Measurements from ENCODE around the gene GIPC3. TPM values are rescaled to one million over a fixed set of nuclear protein-coding genes. Genes with fewer than 3 reads are reported as not detected.
A peak's percentile ranks its signal among the peaks of the same experiment; 100 is the strongest.
"Not testable (repeated sequence)": the region's sequence is repeated elsewhere in the genome, so short reads cannot be mapped to it uniquely, and the experiment has no call there.

The GIPC3 gene
- polyA plus RNA-seq, 1 donor from 2014 or later: not detected

DNA sequence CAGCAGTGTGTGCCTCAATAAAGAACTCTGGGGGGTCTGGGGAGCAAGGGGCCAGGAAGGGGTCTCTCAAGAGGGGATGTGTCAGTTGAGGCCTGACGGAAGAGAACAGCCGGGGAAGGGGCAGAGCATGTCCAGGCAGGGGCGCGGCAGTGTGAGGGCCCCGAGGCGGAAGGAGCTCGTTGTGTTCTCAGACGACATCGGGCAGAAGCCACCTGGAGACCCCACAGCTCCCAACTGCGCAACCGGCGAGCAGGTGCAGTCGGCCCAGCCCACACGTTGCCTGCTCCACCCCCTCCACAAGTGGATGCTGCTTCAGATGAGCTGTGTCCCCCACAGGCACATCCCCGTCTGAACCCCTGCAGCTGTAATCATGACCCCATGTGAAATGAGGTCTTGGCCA is 36.4 kb downstream of the GIPC3 start:
- Mint-ChIP-seq H3K27me3 (peaks cover 2% of the 10 kb centered on the region), H3K4me1 (peaks cover 12 to 20% (median 15%) of the 10 kb centered on the region in 3 donors), H3K36me3 (no peaks in the 10 kb centered on the region), H3K9me3 (no peaks in the 10 kb centered on the region), H3K4me3 (no peak overlapping the region), H3K27ac (peak overlapping the region in 1 of 3 donors; percentile 59)

DNA sequence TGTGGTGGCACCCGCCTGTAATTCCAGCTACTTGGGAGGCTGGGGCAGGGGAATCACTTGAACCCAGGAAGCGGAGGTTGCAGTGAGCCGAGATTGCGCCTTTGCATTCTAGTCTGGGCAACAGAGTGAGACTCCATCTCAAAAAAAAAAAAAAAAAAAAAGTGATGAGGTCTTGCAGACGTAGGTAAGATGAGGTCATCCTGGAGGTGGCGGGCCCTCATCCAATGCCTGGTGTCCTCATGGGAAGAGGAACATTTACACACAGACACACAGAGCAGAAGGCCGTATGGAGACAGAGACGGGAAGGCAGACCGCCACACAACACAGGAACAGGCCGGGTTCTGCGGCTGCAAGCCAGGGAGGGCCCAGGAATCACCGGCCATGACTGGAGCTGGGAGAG is 36.9 kb downstream of the GIPC3 start:
- no peaks in the 10 kb centered on the region for H3K36me3 Mint-ChIP-seq
- peaks cover 17 to 23% (median 19%) of the 10 kb centered on the region in 3 donors for H3K4me1 Mint-ChIP-seq
- H3K9me3 Mint-ChIP-seq: no peaks in the 10 kb centered on the region
- peak overlapping the region in 2 of 4 donors; percentile 43 to 82 for H3K4me3 Mint-ChIP-seq
- H3K27me3 Mint-ChIP-seq: peaks cover 2% of the 10 kb centered on the region
- peak overlapping the region in 1 of 3 donors; percentile 71 for H3K27ac Mint-ChIP-seq

DNA sequence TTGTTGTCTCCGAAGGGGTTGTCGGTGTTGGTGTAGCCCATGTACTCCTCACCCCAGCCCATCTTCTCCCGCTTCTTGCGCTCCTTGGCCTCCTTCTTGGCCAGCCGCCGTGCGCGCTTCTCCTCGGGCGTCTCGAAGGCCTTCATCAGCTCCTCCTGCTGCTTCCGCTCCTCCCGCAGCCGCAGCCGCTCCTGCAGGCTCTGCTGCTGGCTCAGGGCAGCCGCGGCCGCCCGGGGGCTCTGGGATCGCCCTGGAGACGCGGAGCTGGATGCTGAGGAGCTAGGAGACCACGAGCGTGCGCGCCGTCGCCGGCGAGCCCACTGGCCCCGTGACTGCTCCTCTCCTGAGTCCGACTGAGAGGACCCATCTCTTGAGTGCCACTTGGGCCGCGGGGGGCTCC is 38.4 kb downstream of the GIPC3 start:
- H3K4me3 Mint-ChIP-seq: peak overlapping the region in 1 of 4 donors; percentile 85
- no peak overlapping the region for H3K27ac Mint-ChIP-seq

DNA sequence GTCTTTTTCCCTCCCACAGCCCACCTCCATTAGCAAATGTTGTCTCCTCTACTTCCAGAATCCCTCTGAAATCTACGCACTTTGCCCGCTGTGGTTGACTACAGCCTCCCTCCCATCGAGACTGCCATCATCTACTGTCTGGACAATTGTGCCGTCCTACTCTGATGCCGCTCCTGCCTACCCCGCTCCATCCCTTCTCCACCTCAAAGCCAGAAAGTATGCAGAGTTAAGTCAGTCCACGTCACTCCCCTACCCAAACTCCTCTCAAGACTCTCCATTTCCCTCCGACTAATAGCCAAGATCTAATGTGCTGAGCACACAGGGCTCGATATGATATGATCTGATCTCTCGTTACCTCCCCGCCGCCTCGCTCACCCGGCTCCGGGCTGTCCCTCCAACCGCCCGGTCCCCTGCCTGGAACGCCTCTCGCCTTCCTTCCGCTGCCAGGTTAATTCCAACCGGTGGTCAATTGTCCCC is 40.8 kb downstream of the GIPC3 start:
- Mint-ChIP-seq H3K27me3 (peaks cover 2% of the 10 kb centered on the region), H3K27ac (peak overlapping the region; percentile 89 to 100 (median 98)), H3K4me1 (peaks cover 17 to 22% (median 17%) of the 10 kb centered on the region in 3 donors), H3K4me3 (peak overlapping the region; percentile 85 to 100 (median 98)), H3K9me3 (no peaks in the 10 kb centered on the region), H3K36me3 (no peaks in the 10 kb centered on the region)

More for the DNA sequence above, 38.4 kb downstream of the GIPC3 start:
- H3K36me3 Mint-ChIP-seq: no peaks in the 10 kb centered on the region
- no peaks in the 10 kb centered on the region for H3K9me3 Mint-ChIP-seq
- H3K27me3 Mint-ChIP-seq: peaks cover 2% of the 10 kb centered on the region
- peaks cover 17 to 22% (median 17%) of the 10 kb centered on the region in 3 donors for H3K4me1 Mint-ChIP-seq

DNA sequence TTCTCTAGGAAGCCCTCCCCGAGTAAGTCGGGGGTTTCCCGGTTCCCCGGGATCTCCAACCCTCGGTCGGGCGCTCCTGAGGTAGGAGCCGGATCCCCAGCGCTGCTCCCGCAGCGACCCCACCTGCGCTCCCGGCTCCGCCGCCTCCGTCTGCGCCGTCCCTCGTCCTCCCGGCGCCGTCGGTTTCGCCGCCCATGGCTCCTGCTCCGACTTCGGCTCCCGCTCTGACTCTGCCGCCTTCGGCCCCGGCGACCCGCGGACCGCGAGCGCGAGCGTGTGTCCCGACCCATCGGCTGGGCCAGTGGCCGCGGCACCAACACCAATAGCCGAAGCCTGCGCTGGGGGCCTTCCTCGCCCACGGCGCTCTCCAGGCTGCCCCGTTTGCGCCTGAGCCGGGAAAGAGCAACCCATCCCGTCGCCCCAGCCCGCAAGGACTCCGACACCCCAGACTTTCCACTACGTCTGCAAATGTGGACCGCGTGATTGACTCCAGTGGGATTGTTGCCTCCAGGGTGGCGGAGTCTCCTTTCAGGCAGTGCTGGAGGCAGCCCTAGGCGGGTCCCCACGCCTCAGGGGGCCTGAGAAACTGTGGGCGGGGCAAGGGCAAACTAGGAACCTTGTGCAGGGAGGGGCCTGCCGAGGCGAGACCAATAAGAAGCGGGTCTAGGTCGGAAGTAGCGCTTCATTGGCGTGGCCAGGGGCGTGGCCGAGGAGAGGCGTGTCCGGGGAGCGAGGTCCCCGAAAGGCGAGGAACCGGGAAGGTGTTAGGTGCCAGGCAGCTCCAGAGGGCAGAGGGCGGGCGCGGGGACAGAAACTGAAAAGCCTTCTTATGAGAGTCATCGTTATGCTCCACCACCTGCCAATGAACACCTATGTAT is 41.4 kb downstream of the GIPC3 start, which contains the start of gene CACTIN:
Gene CACTIN (minus strand): TSS at position 318 of the 878 bp plus-strand sequence. CDS start 28 bp downstream, at position 290.
- H3K4me1 Mint-ChIP-seq: peaks cover 17 to 20% (median 17%) of the 10 kb centered on the region in 3 donors
- H3K4me3 Mint-ChIP-seq: peak within 1 kb of the TSS; percentile 85 to 100 (median 98)
- H3K36me3 Mint-ChIP-seq: no peaks in the 10 kb centered on the region
- H3K27ac Mint-ChIP-seq: peak within 1 kb of the TSS; percentile 89 to 100 (median 98)
- peaks cover 2% of the 10 kb centered on the region for H3K27me3 Mint-ChIP-seq
- H3K9me3 Mint-ChIP-seq: no peaks in the 10 kb centered on the region

DNA sequence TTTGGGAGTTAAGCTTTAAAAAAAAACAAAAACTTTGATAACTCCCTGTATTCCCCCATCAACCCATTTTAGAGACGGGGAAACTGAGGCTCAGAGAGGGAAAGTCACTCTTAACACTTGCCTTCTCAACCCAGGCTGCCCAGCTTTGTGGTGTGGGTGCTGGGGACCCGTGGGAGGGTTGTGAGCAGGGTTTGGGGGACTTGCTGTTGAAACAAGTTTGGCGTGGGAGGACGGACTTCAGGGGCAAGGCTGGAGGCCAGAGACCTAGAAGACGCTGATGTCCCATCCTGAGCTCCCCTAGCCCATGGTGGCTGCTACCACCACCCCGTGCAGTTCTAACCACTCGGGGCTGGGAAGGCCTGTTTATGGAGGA is 42.1 kb downstream of the GIPC3 start:
- Mint-ChIP-seq H3K27ac (peak overlapping the region; percentile 89 to 100 (median 98)), H3K4me3 (peak overlapping the region in 3 of 4 donors; percentile 85 to 100 (median 99)), H3K4me1 (peaks cover 17 to 20% (median 17%) of the 10 kb centered on the region in 3 donors), H3K27me3 (peaks cover 2% of the 10 kb centered on the region), H3K36me3 (no peaks in the 10 kb centered on the region), H3K9me3 (no peaks in the 10 kb centered on the region)

DNA sequence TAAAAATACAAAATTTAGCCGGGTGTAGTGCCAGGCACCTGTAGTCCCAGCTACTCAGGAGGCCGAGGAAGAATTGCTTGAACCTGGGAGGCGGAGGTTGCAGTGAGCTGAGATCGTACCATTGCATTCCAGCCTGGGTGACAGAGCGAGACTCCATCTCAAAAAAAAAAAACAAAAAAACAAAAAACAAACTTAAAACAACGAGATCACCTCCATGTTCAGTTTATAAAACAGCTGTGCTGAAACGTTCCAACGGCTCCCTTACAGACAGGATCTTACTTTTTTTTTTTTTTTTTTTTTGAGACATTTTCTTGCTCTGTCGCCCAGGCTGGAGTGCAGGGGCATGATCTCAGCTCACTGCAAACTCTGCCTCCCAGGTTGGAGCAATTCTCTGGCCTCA is 43.5 kb downstream of the GIPC3 start:
- Mint-ChIP-seq H3K4me1 (peaks cover 17 to 19% (median 17%) of the 10 kb centered on the region in 3 donors), H3K27ac (peak overlapping the region in 1 of 3 donors; percentile 7)
- H3K36me3 Mint-ChIP-seq, H3K4me3 Mint-ChIP-seq, H3K27me3 Mint-ChIP-seq, H3K9me3 Mint-ChIP-seq: not testable (repeated sequence)

DNA sequence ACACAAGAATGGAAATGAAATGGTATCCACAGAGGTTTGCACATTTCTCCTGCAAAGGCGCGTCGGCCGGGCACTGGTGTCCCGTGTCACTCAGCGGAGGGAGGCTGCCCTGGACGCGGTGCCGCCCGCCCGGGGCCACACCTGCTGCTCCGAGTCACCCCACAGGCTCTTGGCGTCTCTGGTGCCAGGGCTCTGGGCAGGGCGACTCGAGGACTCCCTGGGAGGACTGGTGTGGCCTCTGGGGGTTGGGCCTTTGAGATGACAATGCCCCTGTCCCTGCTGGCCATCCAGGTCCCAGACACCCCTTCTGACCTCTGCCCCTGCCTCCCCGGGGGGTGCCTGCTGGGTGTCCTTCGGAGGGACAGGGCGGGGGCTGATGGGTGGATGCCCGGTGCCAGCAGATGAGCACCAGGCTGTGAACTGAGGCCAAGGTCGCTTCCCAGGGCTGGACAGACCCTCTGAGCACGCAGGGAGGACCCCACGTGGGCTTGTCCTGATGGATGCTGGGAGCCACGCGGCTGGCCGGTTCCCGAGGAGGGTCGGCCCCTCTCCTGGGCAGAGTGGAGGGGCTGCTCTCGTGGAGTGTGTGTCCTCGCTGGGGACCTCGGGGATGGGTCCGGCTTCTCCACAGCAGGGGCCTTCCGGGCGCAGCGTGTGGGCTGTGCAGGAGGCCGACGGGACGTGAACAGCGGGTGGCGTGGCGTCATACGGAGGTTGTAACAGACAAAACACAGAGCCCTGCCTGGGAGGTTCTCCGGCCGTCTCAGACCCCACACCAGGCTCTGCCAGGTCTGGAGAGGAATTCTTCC is 46.0 kb downstream of the GIPC3 start:
- Mint-ChIP-seq H3K36me3 (no peaks in the 10 kb centered on the region), H3K4me3 (no peak overlapping the region), H3K27me3 (no peaks in the 10 kb centered on the region), H3K27ac (no peak overlapping the region), H3K4me1 (peaks cover 3 to 8% (median 7%) of the 10 kb centered on the region in 3 donors), H3K9me3 (no peaks in the 10 kb centered on the region)

DNA sequence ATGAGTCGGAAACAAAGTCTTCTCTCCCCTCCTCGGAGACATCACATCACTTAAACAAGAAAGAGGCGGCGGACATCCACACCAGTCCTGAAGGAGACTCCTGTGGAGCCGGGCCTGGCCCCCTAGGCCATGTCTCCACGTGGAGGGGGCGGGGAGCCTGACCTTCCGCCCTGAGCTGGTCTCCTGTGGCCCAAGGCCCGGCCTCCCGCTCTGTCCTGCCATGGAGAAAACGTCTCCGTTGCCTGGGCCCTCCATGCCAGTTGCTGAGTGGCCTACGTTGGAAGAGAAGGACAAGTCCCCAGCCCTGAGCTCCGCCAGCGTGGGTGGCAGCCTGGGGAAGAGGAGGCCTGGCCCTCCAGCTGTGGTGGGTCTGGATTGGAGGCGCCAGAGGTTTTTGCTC is 46.8 kb downstream of the GIPC3 start:
- no peaks in the 10 kb centered on the region for H3K9me3 Mint-ChIP-seq
- no peaks in the 10 kb centered on the region for H3K27me3 Mint-ChIP-seq
- no peak overlapping the region for H3K4me3 Mint-ChIP-seq
- H3K36me3 Mint-ChIP-seq: no peaks in the 10 kb centered on the region
- H3K4me1 Mint-ChIP-seq: peaks cover 0 to under 1% (median 0%) of the 10 kb centered on the region in 3 donors
- no peak overlapping the region for H3K27ac Mint-ChIP-seq

DNA sequence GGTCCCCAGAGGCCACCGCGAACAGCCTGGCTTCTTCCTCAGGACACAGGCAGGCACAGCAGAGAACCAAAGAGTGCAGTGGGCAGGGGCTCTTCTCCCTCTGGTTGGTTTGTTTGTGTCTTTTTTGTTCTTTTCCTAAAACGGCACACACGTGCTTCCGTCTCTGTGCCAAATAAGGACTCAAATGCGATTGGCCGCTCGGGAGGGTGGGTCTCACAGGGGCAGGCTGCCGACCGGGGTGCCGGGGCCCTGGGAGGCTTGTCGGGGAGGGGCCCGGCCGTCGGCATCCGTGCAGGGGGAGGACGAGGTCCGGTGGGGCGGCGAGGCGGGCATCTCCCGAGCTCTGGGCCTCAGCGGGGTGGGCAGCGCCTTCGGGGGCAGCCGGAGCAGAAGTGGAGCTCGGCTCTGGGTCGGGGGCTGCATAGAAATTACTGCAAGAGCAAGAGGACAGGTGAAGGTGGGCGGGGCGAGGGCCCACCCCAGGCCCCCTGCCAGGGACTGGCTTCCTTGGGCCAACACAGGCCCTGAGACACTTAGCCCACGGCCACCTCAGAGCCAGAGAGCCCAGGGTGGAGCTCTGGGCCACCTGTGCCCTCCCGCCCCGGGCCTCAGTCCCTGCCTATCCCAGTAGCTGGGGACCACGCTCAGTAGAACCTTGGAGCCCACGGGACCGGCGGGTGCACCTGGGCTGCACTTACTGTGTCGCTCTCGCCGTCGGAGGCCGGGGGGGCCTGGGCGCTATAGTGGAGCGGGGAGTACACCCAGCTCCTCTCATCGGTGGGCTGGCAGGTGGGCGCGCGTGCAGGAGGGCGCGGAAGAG is 47.7 kb downstream of the GIPC3 start:
- no peaks in the 10 kb centered on the region for H3K4me1 Mint-ChIP-seq
- H3K27ac Mint-ChIP-seq: no peak overlapping the region
- H3K27me3 Mint-ChIP-seq: no peaks in the 10 kb centered on the region
- no peaks in the 10 kb centered on the region for H3K36me3 Mint-ChIP-seq
- no peak overlapping the region for H3K4me3 Mint-ChIP-seq
- no peaks in the 10 kb centered on the region for H3K9me3 Mint-ChIP-seq

DNA sequence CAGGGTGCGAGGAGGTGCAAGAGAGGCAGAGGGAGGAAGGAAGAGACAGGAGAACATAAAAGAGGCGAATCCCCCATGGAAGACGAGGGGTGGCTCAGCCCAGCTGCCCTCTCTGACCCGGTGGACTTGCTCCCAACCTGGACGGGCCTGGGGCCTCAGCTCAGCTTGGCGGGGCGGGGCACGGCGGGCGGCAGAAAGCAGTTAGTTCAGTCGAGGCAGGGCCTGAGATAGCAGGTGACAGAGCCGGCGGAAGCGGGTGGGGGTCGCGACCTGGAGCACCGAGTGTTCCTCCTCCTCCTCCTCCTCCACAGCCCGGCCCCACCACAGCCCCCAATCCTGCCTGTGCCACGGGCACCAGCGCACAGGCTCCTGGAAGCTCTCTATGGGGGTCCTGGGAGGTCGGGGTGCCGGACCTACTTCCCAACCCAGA is 48.3 kb downstream of the GIPC3 start:
- Mint-ChIP-seq H3K4me1 (no peaks in the 10 kb centered on the region), H3K27ac (no peak overlapping the region), H3K9me3 (no peaks in the 10 kb centered on the region)

DNA sequence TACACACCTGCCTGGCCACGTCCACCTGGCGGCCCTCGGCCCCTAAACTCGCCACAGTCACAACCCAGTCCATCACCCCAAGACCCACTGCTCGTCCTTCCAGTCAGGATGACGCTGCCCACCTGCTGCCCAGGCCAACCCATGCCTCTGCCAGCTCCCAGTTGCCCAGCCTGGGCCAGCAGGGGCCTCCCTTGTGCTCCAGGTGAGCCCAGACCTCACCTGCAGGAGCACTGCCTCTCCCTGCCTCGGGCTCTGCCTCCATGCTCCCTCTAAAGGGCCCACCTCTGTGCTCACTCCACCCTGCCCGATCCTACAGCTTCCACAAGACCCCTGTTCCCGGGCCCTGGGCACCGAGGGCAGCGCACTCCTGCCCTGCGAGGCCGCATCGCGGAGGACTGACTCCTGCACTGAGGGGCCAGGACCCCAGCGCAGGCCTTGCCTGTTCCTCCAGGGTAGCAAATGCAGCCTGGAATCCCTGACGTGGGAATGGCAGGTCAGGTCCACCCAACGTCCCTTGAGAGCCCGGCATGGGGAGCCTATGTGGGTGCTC is 49.3 kb downstream of the GIPC3 start:
- H3K27ac Mint-ChIP-seq: peak overlapping the region in 1 of 3 donors; percentile 26
- no peak overlapping the region for H3K4me3 Mint-ChIP-seq
- no peaks in the 10 kb centered on the region for H3K9me3 Mint-ChIP-seq
- H3K36me3 Mint-ChIP-seq: peaks cover 2% of the 10 kb centered on the region
- H3K4me1 Mint-ChIP-seq: no peaks in the 10 kb centered on the region
- no peaks in the 10 kb centered on the region for H3K27me3 Mint-ChIP-seq

More for the DNA sequence above, 48.3 kb downstream of the GIPC3 start:
- no peaks in the 10 kb centered on the region for H3K27me3 Mint-ChIP-seq
- H3K4me3 Mint-ChIP-seq: no peak overlapping the region
- peaks cover 1% of the 10 kb centered on the region for H3K36me3 Mint-ChIP-seq

DNA sequence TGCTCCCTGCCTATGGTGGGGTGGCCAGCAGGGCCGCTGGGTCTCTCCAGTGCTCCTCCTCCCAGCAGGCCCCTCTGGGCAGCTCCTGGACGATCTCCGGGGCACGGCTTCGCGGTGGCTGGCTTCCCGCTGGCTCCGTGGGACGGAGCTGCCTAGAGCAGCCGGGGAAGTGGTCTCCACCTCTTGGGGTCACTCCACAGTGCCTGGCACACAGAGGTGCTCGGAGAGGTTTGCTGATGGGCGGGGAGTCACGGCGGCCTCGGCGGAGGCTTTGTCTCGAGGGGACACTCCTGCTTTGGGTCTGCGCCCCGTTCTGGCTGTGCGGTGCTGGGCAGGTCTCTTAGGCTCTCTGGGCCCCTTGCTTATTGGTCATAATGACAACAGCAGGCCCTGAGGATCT is 51.2 kb downstream of the GIPC3 start:
- H3K4me3 Mint-ChIP-seq: no peak overlapping the region
- no peak overlapping the region for H3K27ac Mint-ChIP-seq
- no peaks in the 10 kb centered on the region for H3K9me3 Mint-ChIP-seq
- H3K27me3 Mint-ChIP-seq: no peaks in the 10 kb centered on the region
- H3K36me3 Mint-ChIP-seq: peaks cover 4% of the 10 kb centered on the region
- H3K4me1 Mint-ChIP-seq: no peaks in the 10 kb centered on the region

DNA sequence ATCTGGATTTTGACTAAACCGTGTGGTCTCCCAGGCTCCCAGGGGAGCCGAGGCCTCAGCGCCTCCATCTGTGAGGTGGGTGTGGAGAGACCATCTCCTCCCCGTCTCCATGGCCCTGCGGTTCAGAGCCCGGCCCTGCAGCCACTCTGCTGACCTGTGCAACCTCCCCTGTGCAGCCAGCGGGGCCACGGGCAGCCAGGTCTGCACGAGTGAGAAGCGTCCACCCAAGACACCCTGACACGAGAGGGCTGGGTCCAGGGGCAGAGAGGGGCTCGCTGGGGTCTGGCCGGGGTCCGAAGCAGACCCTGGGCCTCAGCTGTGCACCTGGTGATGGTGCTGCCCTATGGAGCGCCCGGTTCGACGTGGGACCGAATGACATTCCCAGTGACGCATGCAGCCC is 51.7 kb downstream of the GIPC3 start:
- no peaks in the 10 kb centered on the region for H3K4me1 Mint-ChIP-seq
- peaks cover 4% of the 10 kb centered on the region for H3K36me3 Mint-ChIP-seq
- no peaks in the 10 kb centered on the region for H3K27me3 Mint-ChIP-seq
- H3K4me3 Mint-ChIP-seq: no peak overlapping the region
- no peak overlapping the region for H3K27ac Mint-ChIP-seq
- H3K9me3 Mint-ChIP-seq: no peaks in the 10 kb centered on the region
